K562 (cell line): ENCODE data around the gene CEP95.

Source experiments
- CEBPB ChIP-seq: fragments of 450-650 bp; IDR thresholded peaks from 2 replicates; pipeline ENCODE4 v1.6.1; 2016; ENCODE audit warnings: missing genetic modification characterization, missing compliant biosample characterization
- CTCF ChIP-seq, 3 experiments: IDR thresholded peaks in 2 of 3; conservative IDR thresholded peaks in 1 of 3; 2 replicates each; pipeline ENCODE4 v1.5.1; 2011 to 2012; ENCODE audit warnings: low read length in 3 of 3, mild to moderate bottlenecking in 3 of 3, control low read depth in 2 of 3, improper control_type of control experiment in 1 of 3, inconsistent platforms in 1 of 3, low read depth in 1 of 3, mixed read lengths in 1 of 3, moderate library complexity in 1 of 3; ENCODE audit not compliant: insufficient read depth in 2 of 3
- MYC ChIP-seq, 2 experiments: fragments of 250-450 bp in 1 of 2; sonication (Bioruptor Pico) in 1 of 2; IDR thresholded peaks; 2 replicates each; pipeline versions ENCODE4 v1.5.1 to v1.6.1; 2012 to 2021; ENCODE audit warnings: low read depth in 2 of 2, borderline replicate concordance in 1 of 2, improper control_type of control experiment in 1 of 2, low read length in 1 of 2, mild to moderate bottlenecking in 1 of 2, moderate library complexity in 1 of 2

GRCh38 chr17:64470625-64471024 is 36.2 kb upstream of the CEP95 start:
- TF ChIP-seq MYC (IDR thresholded peaks at IDR 0.05; ENCODE audit: low read depth, low read length) (no peak), MYC (CRISPR knock-in tag; IDR thresholded peaks at IDR 0.05; ENCODE audit: borderline replicate concordance, low read depth) (no peak), CEBPB (tag) (no peak), CTCF (IDR thresholded peaks at IDR 0.05 in 2 of 3, conservative IDR thresholded peaks at IDR 0.05 in 1 of 3; ENCODE audit: insufficient read depth in 2 of 3, low read depth in 1 of 3, low read length in 3 of 3) (no peak)
